Tibial nerve (tissue), 3 donors: Measurements from ENCODE around the gene TGM1.

Experiments used
- CTCF ChIP-seq, 5 experiments: fragments of 200-600 bp in 3 of 5; fragments of 450-650 bp in 2 of 5; sonication (generic) in 3 of 5; IDR thresholded peaks; one replicate each; pipeline ENCODE4 v1.5.1; 2016 to 2019; ENCODE audit warnings: antibody characterized with exemption in 5 of 5, mild to moderate bottlenecking in 3 of 5, moderate library complexity in 2 of 5
- POLR2A ChIP-seq, 2 donors: fragments of 450-650 bp; IDR thresholded peaks; one replicate each; pipeline ENCODE4 v1.6.1; 2017; ENCODE audit warnings: antibody characterized with exemption in 2 of 2, mild to moderate bottlenecking in 2 of 2, moderate library complexity in 2 of 2

GRCh38 chr14:24236689-24237462, 26.1 kb downstream of the TGM1 start:
- TF ChIP-seq CTCF (IDR thresholded peaks at IDR 0.05) (no peak), POLR2A (IDR thresholded peaks at IDR 0.05) (no peak)
